K562 (cell line): Measurements from ENCODE around the gene DNAJB12. TPM values are rescaled to one million over a fixed set of nuclear protein-coding genes. Genes with fewer than 3 reads are reported as not detected.
A peak's percentile ranks its signal among the peaks of the same experiment; 100 is the strongest.

ENCODE experiments used
- BRF1 ChIP-seq: IDR thresholded peaks from 3 replicates; pipeline ENCODE4 v1.6.1; 2011; ENCODE audit warnings: borderline replicate concordance, mild to moderate bottlenecking; ENCODE audit not compliant: insufficient read length; ENCODE audit errors: extremely low read depth
- CBX3 ChIP-seq, 2 experiments: IDR thresholded peaks; 1 replicate in 1 of 2; 2 replicates in 1 of 2; pipeline ENCODE4 v1.6.1; 2012; ENCODE audit warnings: inconsistent platforms in 2 of 2, low read length in 2 of 2, borderline replicate concordance in 1 of 2, control low read depth in 1 of 2
- CREB1 ChIP-seq, 2 experiments: sonication (generic) in 1 of 2; formaldehyde crosslinking in 1 of 2; IDR thresholded peaks; 2 replicates each; pipeline versions ENCODE4 v1.6.1 to v1.8.0; 2012 to 2022; ENCODE audit warnings: inconsistent platforms in 1 of 2, mild to moderate bottlenecking in 1 of 2, missing genetic modification reagents in 1 of 2, moderate library complexity in 1 of 2
- ERF ChIP-seq: fragments of 450-650 bp; formaldehyde crosslinking; IDR thresholded peaks from 2 replicates; pipeline ENCODE4 v1.4.0; 2020; ENCODE audit warnings: mild to moderate bottlenecking, mixed read lengths
- ETV5 ChIP-seq: sonication (generic); formaldehyde crosslinking; IDR thresholded peaks from 2 replicates; pipeline ENCODE4 v1.4.0; 2020; ENCODE audit warnings: low read depth, mild to moderate bottlenecking, missing genetic modification reagents
- HLTF ChIP-seq: fragments of 450-650 bp; IDR thresholded peaks from 2 replicates; pipeline ENCODE4 v1.6.1; 2016
- ILF3 ChIP-seq: fragments of 450-650 bp; IDR thresholded peaks from 2 replicates; pipeline ENCODE4 v1.6.1; 2018; ENCODE audit warnings: antibody characterized with exemption, mild to moderate bottlenecking, moderate library complexity, borderline replicate concordance
- JUN ChIP-seq, 2 experiments: sonication (generic) in 1 of 2; formaldehyde crosslinking in 1 of 2; IDR thresholded peaks; 2 replicates each; pipeline versions ENCODE4 v1.6.1 to v1.8.0; 2012 to 2022; ENCODE audit warnings: borderline replicate concordance in 2 of 2, mild to moderate bottlenecking in 2 of 2, improper control_type of control experiment in 1 of 2, low read depth in 1 of 2, low read length in 1 of 2, missing genetic modification reagents in 1 of 2
- JUND ChIP-seq, 2 experiments: IDR thresholded peaks; 2 replicates in 1 of 2; 3 replicates in 1 of 2; pipeline ENCODE4 v1.6.1; 2011; ENCODE audit warnings: borderline replicate concordance in 2 of 2, low read depth in 2 of 2, low read length in 2 of 2, improper control_type of control experiment in 1 of 2, missing biosample characterization in 1 of 2, missing genetic modification characterization in 1 of 2, missing genetic modification reagents in 1 of 2
- POLR2AphosphoS5 ChIP-seq: IDR thresholded peaks from 2 replicates; pipeline ENCODE4 v1.6.1; 2011; ENCODE audit warnings: mild to moderate bottlenecking, low read depth, low read length, moderate library complexity; ENCODE audit not compliant: control insufficient read depth, insufficient read depth
- SNIP1 ChIP-seq: fragments of 450-650 bp; IDR thresholded peaks from 2 replicates; pipeline ENCODE4 v1.7.1; 2017; ENCODE audit warnings: low read depth, mild to moderate bottlenecking
- ZNF780A ChIP-seq: fragments of 250-450 bp; sonication (Bioruptor Pico); IDR thresholded peaks from 2 replicates; pipeline ENCODE4 v1.5.0; 2021; ENCODE audit warnings: mild to moderate bottlenecking
- polyA plus RNA-seq, 8 experiments: library from polyadenylated mRNA; depleted of rRNA in 4 of 8; stranded (reverse) in 5 of 8; unstranded in 3 of 8; fragments of >200 nt; fragmentation: Nextera tagmentation in 2 of 8; fragmentation: Illumina TruSeq in 1 of 8; extraction: Ambion mirVana in 2 of 8; extraction: Trizol in 1 of 8; gene quantifications; 2 replicates each; pipeline versions ENCODE4 v1.2.1 to v1.2.3, GENCODE V29; 2011 to 2014; ENCODE audit warnings: inconsistent platforms in 1 of 8, missing spikeins in 1 of 8
- total RNA-seq, 7 experiments: library from RNA; depleted of rRNA in 6 of 7; stranded (reverse); fragments of >200 nt in 6 of 7; fragmentation: Illumina TruSeq in 2 of 7; extraction: Trizol in 2 of 7; gene quantifications; 2 replicates each; pipeline versions ENCODE4 v1.2.1 to v1.2.3, GENCODE V29; 2011 to 2021; ENCODE audit warnings: low replicate concordance in 1 of 7
- TF ChIP-seq, protein P1 (sequence below): sonication (generic); formaldehyde crosslinking; IDR thresholded peaks from 2 replicates; pipeline ENCODE4 v1.8.0; 2023; ENCODE audit warnings: mild to moderate bottlenecking, missing genetic modification reagents
- TF ChIP-seq, protein P2 (sequence below): fragments of 250-450 bp; sonication (Bioruptor Pico); IDR thresholded peaks from 2 replicates; pipeline ENCODE4 v1.8.0; 2022; ENCODE audit warnings: moderate library complexity, mild to moderate bottlenecking, inconsistent platforms
- TF ChIP-seq, protein P3 (sequence below): fragments of 250-450 bp; sonication (Bioruptor Pico); IDR thresholded peaks from 2 replicates; pipeline ENCODE4 v1.5.1; 2021; ENCODE audit warnings: mild to moderate bottlenecking

DNAJB12 gene
- total and polyA plus RNA-seq, 9 of the 15 experiments (the other 6 are each of a cell fraction or from before 2014, with no cell fraction given): 3.5 to 31.5 (median 20.3) TPM

DNA sequence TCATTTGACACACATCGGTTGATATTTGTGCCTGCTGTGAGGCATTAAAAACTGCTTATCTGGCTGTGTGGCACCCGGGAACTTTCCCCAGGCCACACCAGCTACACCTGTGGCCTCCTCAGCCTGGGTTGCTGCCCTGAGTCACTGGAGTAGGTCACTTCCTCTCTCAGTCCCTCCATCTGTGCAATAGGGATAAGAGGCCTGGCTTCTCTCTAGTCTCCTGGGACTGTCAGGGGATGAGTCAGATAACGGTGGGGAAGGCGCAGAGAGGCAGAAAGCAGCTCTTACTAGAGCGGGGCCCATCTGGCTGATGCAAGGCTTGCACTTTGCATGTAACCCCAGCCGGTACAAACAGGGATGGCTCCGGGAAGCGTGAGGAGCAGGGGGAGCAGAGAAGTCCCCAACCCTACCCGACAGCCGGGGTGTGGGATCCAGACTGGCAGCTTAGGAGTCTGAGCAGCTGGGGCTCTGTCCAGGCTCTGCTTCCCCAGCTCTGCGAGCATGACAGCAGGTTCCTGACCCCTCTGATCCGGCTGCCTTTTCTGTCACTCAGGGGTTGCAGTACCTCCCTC is 34.0 kb downstream of the DNAJB12 start (continued):
- TF ChIP-seq, protein P1, sequence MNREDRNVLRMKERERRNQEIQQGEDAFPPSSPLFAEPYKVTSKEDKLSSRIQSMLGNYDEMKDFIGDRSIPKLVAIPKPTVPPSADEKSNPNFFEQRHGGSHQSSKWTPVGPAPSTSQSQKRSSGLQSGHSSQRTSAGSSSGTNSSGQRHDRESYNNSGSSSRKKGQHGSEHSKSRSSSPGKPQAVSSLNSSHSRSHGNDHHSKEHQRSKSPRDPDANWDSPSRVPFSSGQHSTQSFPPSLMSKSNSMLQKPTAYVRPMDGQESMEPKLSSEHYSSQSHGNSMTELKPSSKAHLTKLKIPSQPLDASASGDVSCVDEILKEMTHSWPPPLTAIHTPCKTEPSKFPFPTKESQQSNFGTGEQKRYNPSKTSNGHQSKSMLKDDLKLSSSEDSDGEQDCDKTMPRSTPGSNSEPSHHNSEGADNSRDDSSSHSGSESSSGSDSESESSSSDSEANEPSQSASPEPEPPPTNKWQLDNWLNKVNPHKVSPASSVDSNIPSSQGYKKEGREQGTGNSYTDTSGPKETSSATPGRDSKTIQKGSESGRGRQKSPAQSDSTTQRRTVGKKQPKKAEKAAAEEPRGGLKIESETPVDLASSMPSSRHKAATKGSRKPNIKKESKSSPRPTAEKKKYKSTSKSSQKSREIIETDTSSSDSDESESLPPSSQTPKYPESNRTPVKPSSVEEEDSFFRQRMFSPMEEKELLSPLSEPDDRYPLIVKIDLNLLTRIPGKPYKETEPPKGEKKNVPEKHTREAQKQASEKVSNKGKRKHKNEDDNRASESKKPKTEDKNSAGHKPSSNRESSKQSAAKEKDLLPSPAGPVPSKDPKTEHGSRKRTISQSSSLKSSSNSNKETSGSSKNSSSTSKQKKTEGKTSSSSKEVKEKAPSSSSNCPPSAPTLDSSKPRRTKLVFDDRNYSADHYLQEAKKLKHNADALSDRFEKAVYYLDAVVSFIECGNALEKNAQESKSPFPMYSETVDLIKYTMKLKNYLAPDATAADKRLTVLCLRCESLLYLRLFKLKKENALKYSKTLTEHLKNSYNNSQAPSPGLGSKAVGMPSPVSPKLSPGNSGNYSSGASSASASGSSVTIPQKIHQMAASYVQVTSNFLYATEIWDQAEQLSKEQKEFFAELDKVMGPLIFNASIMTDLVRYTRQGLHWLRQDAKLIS (CRISPR knock-in tag): peak; percentile 95
- TF ChIP-seq, protein P2, sequence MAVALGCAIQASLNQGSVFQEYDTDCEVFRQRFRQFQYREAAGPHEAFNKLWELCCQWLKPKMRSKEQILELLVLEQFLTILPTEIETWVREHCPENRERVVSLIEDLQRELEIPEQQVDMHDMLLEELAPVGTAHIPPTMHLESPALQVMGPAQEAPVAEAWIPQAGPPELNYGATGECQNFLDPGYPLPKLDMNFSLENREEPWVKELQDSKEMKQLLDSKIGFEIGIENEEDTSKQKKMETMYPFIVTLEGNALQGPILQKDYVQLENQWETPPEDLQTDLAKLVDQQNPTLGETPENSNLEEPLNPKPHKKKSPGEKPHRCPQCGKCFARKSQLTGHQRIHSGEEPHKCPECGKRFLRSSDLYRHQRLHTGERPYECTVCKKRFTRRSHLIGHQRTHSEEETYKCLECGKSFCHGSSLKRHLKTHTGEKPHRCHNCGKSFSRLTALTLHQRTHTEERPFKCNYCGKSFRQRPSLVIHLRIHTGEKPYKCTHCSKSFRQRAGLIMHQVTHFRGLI (CRISPR knock-in tag): peak; percentile 77
- TF ChIP-seq, protein P3, sequence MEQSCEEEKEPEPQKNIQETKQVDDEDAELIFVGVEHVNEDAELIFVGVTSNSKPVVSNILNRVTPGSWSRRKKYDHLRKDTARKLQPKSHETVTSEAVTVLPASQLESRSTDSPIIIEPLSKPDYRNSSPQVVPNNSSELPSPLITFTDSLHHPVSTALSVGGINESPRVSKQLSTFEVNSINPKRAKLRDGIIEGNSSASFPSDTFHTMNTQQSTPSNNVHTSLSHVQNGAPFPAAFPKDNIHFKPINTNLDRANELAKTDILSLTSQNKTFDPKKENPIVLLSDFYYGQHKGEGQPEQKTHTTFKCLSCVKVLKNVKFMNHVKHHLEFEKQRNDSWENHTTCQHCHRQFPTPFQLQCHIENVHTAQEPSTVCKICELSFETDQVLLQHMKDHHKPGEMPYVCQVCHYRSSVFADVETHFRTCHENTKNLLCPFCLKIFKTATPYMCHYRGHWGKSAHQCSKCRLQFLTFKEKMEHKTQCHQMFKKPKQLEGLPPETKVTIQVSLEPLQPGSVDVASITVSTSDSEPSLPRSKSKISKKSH (CRISPR knock-in tag): no peak
- TF ChIP-seq ZNF780A: no peak
- peak; percentile 99 for TF ChIP-seq ETV5
- TF ChIP-seq CREB1 (IDR thresholded peaks at IDR 0.05): peak; percentile 87
- TF ChIP-seq CREB1 (CRISPR knock-in tag; IDR thresholded peaks at IDR 0.05): peak; percentile 92
- no peak for TF ChIP-seq BRF1
- TF ChIP-seq ERF (CRISPR knock-in tag): peak; percentile 20
- peak; percentile 99 for TF ChIP-seq JUN (IDR thresholded peaks at IDR 0.05; ENCODE audit: borderline replicate concordance, low read depth, low read length)
- TF ChIP-seq JUN (CRISPR knock-in tag; IDR thresholded peaks at IDR 0.05; ENCODE audit: borderline replicate concordance): peak; percentile 99
- peak; percentile 99 for TF ChIP-seq JUND (IDR thresholded peaks at IDR 0.05; ENCODE audit: borderline replicate concordance, low read depth, low read length)
- TF ChIP-seq JUND (tag; IDR thresholded peaks at IDR 0.05; ENCODE audit: borderline replicate concordance, low read depth, low read length): peak; percentile 99
- TF ChIP-seq ILF3: no peak
- TF ChIP-seq POLR2AphosphoS5: peak; percentile 99
- no peak for TF ChIP-seq SNIP1
- TF ChIP-seq CBX3 (IDR thresholded peaks at IDR 0.05; ENCODE audit: borderline replicate concordance in 1 of 2, low read length in 2 of 2): peak in 1 of 2 experiments; percentile 96; a peak in 1 of 3 replicates
- peak; percentile 97 for TF ChIP-seq HLTF
